ENCODE data around the gene TMSB15A.

GRCh38 chrX:102498732-102499131 lies 17.8 kb downstream of the TMSB15A start:
- TF ChIP-seq CTCF (IDR thresholded peaks at IDR 0.05) (no peak), POLR2A (IDR thresholded peaks at IDR 0.05) (no peak)
